Amniotic epithelial cell (primary cell): ENCODE measurements around the gene EFNA2.
"Not testable (repeated sequence)": the region's sequence is repeated elsewhere in the genome, so short reads cannot be mapped to it uniquely, and the experiment has no call there.

ENCODE experiments used
- DNase-seq: peaks from one replicate; pipeline ENCODE4 v3.0.0-alpha.2; 2010; ENCODE audit warnings: low read depth

The EFNA2 gene

GRCh38 chr19:1298235-1298634 lies 12.6 kb downstream of the EFNA2 start:
- no peak for DNase-seq

- DNase-seq, result no peak
Observed at GRCh38 chr19:1299801-1300200, 14.1 kb downstream of the EFNA2 start.

- no peak for DNase-seq
Observed at GRCh38 chr19:1300744-1301490, 15.2 kb downstream of the EFNA2 start.

GRCh38 chr19:1302533-1303239 lies 17.0 kb downstream of the EFNA2 start:
- DNase-seq, result no peak

DNA sequence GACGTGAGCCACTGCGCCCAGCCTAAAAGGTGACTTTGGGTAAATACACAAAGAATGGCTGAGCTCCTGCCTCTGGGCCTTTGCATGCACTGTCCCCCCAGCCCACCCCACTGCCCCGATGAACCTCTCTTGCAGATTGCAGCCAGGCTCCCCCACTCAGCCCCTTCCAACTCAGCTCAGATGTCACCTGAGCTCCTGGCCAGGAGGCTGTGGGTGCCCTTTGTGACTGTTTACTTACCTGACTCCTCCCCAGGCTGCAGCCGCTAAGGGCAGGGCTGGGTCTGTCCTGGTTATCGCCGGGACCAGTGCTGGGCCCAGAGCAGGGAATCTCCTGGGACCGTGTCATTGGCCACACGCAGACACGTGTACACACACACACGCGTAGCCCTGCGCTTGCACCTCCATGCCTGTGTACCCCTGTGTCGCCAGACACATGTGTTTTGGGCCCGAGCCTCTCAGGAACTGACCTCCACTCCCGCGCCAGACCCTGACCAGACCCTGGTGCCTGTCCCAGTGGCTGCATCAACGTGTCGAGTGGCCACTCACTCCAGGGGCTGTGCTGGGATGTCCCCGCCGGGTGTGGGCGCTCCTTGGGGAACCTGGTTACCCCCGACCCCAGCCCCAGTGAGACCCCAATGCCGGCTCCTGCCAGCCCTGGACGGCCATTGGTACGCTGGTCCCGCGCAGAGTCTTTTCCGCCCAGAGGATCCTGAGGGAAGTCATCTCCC lies 18.7 kb downstream of the EFNA2 start:
- DNase-seq, result no peak

GRCh38 chr19:1305354-1305753 lies 19.7 kb downstream of the EFNA2 start:
- not testable (repeated sequence) for DNase-seq

DNA sequence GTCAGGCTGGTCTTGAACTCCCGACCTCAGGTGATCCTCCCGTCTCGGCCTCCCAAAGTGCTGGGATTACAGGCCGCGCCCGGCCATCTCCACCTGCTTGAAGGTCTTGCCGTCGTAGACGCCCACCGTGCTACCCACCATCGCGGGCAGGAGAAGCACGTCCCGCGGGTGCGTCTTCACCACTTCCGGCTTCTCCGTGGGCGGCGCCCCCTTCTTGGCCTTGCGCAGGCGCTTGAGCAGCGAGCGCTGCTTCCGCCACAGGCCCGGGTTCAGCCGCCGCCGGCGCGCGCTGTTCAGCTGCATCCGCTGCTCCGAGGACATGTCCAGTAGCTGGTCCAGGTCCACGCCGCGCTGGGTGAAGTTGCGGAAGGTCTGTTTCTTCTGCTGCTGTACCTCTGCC lies 21.6 kb downstream of the EFNA2 start:
- no peak for DNase-seq

GRCh38 chr19:1307755-1308303 lies 22.2 kb downstream of the EFNA2 start:
- DNase-seq, result no peak

- DNase-seq, result no peak
Observed at GRCh38 chr19:1308718-1309117, 23.0 kb downstream of the EFNA2 start.

- no peak for DNase-seq
Observed at GRCh38 chr19:1309977-1310852, 24.5 kb downstream of the EFNA2 start.

DNA sequence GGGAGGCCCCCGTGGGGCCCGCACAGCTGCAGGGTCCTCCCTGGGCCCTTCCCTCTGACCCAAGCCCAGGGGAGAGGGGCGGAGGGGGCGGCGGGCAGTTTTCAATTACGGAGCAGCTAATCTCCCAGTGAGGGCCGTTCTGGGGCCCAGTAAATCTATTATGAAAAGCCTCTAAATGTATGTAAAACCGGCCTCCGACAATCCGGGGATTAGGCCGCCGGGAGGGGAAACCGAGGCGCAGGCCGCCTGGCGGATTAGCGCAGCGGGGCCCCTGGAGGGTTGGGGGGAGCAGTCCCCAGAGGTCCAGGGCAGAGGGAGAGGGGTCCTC lies 25.1 kb downstream of the EFNA2 start:
- DNase-seq, result no peak

- DNase-seq, result no peak
Observed at GRCh38 chr19:1311543-1312091, 25.9 kb downstream of the EFNA2 start.

DNA sequence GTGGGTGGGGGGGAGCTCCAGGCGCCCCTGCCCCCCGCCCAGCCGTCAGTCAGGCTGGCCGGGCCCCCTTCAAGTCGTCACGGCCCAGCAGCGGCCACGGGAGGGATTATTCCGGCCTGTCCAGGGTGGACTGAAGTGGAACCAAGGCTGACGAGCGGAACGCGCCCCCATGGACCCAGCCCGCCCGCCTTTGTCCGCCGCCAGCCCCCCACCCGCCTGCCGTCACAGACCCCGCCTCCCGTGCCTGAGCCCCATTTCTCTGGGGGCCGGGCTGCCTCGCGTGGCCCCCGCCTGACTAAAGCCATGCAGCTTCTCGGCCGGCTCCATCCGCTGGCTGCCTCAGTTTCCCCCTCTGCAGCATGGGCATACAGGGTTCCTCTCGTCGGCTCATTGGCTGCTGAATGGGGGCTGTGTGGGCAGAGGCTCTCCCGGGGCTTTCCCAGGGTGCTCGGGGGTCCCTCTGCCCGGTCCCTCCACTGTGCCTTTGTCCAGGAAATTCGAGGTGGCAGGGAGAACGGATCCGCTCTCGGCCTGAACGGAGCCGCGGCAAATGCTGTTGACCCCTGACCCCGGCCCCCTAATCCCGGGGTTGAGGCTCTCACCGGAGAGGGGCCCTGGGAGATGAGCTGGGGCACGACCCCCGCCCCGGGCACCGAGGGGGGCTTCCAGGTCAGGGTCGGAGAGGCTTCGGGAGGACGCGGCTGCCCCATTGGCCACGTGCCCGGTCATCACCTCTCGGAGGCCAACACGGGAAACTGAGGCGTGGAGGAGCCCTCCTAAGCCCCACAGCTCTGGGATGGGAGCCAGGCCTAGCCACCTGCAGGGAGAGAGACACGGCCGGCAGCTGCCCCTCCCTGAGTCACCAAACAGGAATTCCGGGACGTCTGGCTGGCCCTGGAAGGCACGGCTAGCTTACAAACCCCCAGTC lies 27.4 kb downstream of the EFNA2 start:
- peak; percentile 53 for DNase-seq

- DNase-seq, result no peak
Observed at GRCh38 chr19:1313695-1314613, 28.3 kb downstream of the EFNA2 start.

- peak; percentile 33 for DNase-seq
Observed at GRCh38 chr19:1315470-1316166, 29.9 kb downstream of the EFNA2 start.

DNA sequence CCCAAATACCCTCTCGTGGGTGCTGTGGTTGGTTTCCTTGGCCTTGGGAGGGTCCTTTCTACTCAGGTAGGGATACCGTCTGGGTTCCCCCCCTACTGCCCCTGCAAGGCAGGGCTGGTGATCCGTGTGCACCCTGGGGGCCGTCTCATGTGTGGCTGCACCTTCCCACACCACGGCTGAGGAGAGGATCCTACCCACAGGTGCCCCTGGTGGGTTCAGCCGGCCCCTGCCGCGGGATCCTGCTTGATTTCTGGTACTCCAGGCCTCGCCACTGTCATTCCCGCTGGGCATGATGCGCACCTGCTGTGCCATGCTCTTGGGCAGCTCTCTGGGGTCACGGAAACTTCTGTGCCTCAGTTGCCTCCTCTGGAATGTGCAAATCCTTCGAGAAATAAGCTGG lies 30.8 kb downstream of the EFNA2 start:
- DNase-seq, result no peak

DNA sequence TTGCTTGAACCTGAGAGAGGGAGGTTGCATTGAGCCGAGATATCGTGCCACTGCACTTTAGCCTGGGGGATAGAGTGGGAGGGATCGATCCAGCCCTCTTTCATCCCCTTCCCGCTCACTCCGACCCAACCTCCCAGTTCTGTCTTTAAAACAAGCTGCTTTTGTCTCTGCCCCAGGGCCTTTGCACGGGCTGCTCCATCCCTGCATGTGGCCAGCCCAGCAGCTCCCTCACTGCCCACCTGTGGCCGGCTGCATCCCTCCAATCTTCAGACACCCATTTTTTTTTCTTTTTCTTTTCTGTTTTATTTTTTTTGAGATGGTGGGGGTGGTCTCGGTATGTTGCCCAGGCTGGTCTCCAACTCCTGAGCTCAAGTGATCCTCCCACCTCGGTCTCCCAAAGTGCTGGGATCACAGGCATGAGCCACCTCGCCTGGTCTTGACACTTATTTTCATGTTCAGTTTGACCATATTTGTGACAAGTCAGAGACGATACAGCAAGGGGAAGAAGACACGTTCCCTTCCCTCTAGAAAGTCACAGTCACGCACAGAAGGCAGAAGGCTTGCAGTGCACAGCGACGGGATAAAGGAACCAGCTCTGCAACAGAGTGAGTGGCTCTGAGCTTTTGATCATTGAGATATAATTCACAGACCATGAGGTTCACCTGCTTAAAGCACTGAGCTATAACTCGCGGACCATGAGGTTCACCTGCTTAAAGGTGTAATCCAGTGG lies 31.8 kb downstream of the EFNA2 start:
- DNase-seq, result no peak
